ENCODE measurements around the gene IQSEC1.

Gene IQSEC1

DNA sequence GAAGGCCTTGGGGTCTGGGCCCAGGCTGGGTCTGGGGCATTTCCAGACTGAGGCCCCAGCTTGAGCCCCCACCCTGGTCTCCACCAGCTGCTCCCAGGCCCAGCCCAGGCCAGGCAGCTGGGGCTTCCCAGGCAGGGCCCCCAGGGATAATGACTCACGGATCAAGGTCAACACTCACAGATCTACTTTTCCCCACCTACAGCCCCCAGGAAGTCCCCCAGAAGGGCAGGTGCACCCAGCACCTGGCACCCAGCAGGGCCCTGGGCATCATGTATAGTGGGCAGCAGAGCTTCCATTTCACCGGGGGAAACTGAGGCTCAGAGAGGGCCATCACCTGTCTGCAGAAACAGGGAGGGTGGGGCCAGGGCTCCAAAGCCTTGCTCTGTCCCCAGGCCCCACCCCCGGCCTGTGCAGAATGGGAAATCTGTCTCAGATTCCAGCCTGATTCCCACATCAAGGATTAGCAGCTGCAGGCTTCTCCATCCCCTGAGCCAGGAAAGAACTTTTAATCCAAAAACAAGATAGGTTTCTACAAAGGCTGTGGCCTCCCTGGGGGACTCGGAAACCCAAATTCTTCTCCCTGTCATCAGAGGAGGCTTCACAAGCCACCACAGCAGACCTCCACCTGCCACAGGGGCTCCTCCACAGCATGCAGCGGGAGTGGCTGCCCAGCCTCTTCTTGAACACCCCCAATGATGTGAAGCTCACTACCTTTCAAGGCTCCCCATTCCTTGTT, 49.8 kb downstream of the IQSEC1 start:
- in situ Hi-C loops (cut with MboI; ENCODE audit: low sequenced_read_pairs, unreplicated experiment), result no loop called here
- peak; percentile 57 for DNase-seq (ENCODE audit: low spot score)
- TF ChIP-seq, protein P1, sequence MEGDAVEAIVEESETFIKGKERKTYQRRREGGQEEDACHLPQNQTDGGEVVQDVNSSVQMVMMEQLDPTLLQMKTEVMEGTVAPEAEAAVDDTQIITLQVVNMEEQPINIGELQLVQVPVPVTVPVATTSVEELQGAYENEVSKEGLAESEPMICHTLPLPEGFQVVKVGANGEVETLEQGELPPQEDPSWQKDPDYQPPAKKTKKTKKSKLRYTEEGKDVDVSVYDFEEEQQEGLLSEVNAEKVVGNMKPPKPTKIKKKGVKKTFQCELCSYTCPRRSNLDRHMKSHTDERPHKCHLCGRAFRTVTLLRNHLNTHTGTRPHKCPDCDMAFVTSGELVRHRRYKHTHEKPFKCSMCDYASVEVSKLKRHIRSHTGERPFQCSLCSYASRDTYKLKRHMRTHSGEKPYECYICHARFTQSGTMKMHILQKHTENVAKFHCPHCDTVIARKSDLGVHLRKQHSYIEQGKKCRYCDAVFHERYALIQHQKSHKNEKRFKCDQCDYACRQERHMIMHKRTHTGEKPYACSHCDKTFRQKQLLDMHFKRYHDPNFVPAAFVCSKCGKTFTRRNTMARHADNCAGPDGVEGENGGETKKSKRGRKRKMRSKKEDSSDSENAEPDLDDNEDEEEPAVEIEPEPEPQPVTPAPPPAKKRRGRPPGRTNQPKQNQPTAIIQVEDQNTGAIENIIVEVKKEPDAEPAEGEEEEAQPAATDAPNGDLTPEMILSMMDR (IDR thresholded peaks at IDR 0.05; ENCODE audit: borderline replicate concordance, control extremely low read depth, extremely low read depth, insufficient read depth, missing control alignments), result no peak

DNA sequence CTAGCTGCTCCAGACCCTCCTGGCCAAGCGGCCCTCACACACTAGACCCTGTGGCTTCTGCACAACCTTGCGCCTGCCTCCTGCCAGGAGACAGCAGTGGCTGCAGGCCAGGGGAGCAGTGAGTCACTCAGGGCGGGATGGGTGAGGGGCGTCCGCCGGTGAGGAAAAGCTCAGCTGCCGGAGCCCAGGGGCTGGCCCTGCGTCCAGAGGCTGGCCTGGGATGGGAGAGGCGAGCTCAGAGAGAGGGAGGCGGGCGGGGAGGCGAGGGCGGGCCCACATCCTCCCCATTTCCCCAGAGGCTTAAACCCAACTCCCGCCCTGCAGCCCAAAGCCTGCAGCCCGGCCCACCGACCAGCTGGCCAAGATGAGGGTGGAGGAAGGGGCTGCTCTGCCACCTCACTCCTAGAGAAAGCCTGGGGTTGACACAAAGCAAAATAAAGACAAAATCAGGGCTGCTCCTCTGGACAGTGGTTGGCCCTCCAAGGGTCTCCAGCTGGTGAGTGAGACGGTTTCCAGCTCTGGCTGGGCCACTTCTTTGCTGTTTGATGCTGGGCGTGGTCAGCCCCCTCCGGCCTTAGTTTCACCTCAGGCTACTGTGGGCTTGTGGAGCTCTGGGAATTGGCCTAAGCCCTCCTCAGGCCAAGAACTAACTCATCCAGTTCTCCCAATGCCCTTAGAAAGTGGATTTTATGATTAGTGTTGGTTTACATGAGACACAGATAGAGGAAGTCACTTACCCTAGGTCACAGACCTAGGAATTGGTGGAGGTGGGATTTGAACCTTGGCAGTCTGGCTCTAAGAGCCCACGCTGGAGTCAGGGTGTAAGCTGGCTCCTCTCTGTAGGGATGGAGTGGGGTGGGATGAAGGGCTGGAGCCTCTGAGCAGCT, 50.6 kb downstream of the IQSEC1 start:
- TF ChIP-seq, protein P1 (IDR thresholded peaks at IDR 0.05; ENCODE audit: borderline replicate concordance, control extremely low read depth, extremely low read depth, insufficient read depth, missing control alignments), result no peak
- in situ Hi-C loops (cut with MboI; ENCODE audit: low sequenced_read_pairs, unreplicated experiment), result no loop called here
- peak; percentile 75 for DNase-seq (ENCODE audit: low spot score)

DNA sequence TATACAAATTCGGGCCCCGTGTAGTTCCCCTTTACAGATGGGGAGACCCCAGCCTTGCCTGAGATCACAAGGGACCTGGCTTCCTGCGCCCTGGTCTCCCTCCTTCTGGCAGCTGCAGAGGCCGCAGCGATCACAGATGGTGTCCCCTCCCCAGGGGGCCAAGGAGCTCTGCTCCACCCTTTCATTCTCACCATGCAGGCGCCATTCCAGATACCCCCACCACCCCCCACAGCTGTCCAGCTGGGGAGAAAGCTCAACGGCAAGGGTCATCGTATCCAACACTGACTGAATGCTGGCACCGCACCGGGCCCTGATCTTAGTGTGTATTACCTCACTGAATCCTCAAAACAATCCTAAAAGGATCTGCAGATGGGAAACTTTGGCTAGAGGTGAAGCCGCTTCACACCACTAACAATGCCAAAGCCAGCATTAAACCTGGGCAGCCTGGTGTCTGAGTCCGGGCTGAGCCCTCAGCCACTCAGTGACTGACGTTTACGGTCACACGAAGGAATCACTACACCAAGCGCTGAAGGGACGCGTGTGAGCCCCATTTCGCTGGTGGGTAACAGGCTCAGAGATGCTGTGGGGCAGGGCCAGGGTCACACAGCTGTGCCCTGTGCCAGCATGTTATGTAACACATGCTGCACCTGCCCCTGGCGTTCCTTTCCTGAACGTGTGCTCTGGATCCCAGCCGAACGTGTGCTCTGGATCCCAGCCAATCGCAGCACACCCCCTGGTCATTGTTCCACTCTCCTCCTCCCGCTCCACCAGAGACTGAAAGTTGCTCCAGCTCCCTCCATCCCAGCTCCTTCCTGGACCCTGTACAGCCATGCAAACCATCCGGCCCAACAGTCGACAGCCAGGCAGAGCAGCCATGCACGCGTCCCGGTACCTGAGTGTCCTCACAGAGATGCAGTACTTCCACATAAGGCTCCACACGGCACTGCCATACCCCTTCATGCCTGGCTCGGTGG, 51.8 kb downstream of the IQSEC1 start:
- DNase-seq (ENCODE audit: low spot score), result peak; percentile 72
- in situ Hi-C loops (cut with MboI; ENCODE audit: low sequenced_read_pairs, unreplicated experiment), result no loop called here
- TF ChIP-seq, protein P1 (IDR thresholded peaks at IDR 0.05; ENCODE audit: borderline replicate concordance, control extremely low read depth, extremely low read depth, insufficient read depth, missing control alignments), result no peak

DNA sequence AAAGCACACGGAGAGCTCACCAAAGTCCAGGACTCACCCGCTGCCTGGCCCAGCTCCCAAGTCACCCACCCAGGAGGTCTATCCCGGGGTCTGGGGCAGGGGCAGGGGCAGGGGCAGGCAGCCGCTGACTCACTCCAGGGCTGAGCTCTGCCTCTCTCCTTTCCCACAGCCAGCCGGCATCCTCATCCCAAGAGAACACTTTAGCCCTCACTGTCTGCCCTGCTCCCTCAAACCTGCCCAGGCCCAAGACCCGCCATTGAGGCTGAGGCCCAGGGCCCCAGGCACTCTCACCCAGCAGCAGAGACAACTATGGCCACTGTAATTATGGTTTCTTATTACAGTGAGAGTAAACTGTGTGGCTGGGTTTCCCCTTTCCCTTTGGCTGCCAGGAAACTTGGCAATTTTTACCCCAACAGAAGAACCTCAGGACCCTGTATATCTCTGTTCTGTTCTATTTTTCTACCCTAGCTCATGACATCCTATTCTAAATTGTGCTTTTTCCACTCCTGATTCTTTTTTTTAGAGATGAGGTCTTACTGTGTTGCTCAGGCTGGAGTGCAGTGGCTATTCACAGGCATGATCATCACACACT, 53.0 kb downstream of the IQSEC1 start:
- no peak for DNase-seq (ENCODE audit: low spot score)
- TF ChIP-seq, protein P1 (IDR thresholded peaks at IDR 0.05; ENCODE audit: borderline replicate concordance, control extremely low read depth, extremely low read depth, insufficient read depth, missing control alignments), result no peak
- in situ Hi-C loops (cut with MboI; ENCODE audit: low sequenced_read_pairs, unreplicated experiment), result no loop called here

DNA sequence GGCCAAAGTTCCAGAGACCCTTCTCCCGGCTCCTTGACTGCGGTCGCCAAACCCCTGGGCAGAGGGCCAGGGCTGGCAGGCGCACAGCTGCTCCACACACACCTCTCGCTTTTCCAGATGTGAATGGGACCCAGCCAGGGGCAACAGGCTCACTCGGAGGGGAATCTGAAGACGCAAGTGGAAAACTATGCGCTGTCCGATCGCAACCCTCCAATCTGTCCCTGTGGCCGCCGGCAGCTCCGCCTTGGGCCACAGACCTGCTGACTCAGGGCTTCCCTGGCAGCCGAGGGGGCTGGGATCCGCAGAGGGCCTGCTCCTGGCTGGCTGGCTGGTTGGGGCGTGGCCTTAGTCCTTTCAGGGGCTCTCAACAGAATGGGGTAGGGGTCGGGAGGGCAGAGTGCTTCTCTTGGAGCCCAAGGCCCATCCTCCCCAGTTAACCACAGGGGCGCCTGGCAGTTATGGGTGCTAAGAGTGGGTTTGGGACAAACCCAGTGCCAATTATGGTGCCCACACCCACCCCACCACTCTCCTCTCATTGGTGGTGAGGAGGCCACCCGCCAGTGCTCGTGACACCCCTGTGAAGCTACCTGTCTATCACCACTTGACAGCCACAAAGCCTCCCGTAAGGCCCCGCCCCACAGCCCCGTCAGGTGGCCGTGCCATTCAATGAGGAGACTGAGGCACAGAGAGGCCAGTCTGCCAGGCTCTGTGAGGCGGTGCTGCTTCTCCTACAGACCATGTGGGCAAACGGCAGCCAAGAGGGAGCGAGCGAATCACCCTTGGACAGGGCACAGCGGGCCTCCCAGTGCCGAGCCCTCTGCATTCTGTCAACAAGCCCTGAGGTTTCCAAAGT, 53.8 kb downstream of the IQSEC1 start:
- TF ChIP-seq, protein P1 (IDR thresholded peaks at IDR 0.05; ENCODE audit: borderline replicate concordance, control extremely low read depth, extremely low read depth, insufficient read depth, missing control alignments), result no peak
- no peak for DNase-seq (ENCODE audit: low spot score)
- in situ Hi-C loops (cut with MboI; ENCODE audit: low sequenced_read_pairs, unreplicated experiment), result no loop called here

Data from GM13976 (cell line).